GM18870 (cell line): Measurements from ENCODE around the gene RMC1.
"Not testable (repeated sequence)": the region's sequence is repeated elsewhere in the genome, so short reads cannot be mapped to it uniquely, and the experiment has no call there.

ENCODE experiments used
- ATAC-seq: cut with Tn5 transposase; IDR thresholded peaks from one replicate; pipeline ENCODE4 v1.9.1; 2021; ENCODE audit warnings: moderate library complexity; ENCODE audit not compliant: unreplicated experiment

Gene RMC1

GRCh38 chr18:23503038-23503962, at the start of gene RMC1:
Gene RMC1 (plus strand): TSS chr18:23503511. CDS start chr18:23503619, 108 bp downstream.
- ATAC-seq: peak; percentile 32

- ATAC-seq: no peak
Observed at GRCh38 chr18:23453680-23454058, 49.6 kb upstream of the RMC1 start.

GRCh38 chr18:23456835-23457234, 46.5 kb upstream of the RMC1 start:
- no peak for ATAC-seq

GRCh38 chr18:23458830-23459529, 44.3 kb upstream of the RMC1 start:
- no peak for ATAC-seq

GRCh38 chr18:23459530-23459921, 43.8 kb upstream of the RMC1 start:
- ATAC-seq: no peak

- ATAC-seq: no peak
Observed at GRCh38 chr18:23460285-23461273, 42.7 kb upstream of the RMC1 start.

GRCh38 chr18:23462876-23463275, 40.4 kb upstream of the RMC1 start:
- ATAC-seq: no peak

GRCh38 chr18:23468753-23469459, 34.4 kb upstream of the RMC1 start:
- ATAC-seq: no peak

- no peak for ATAC-seq
Observed at GRCh38 chr18:23470620-23471387, 32.5 kb upstream of the RMC1 start.

GRCh38 chr18:23471486-23471885, 31.8 kb upstream of the RMC1 start:
- ATAC-seq: no peak

- ATAC-seq: no peak
Observed at GRCh38 chr18:23479829-23480505, 23.3 kb upstream of the RMC1 start.

GRCh38 chr18:23484561-23485182, 18.6 kb upstream of the RMC1 start:
- no peak for ATAC-seq

GRCh38 chr18:23485386-23485785, 17.9 kb upstream of the RMC1 start:
- ATAC-seq: no peak

GRCh38 chr18:23487738-23488570, 15.4 kb upstream of the RMC1 start:
- peak; percentile 49 for ATAC-seq

- ATAC-seq: not testable (repeated sequence)
Observed at GRCh38 chr18:23489586-23489985, 13.7 kb upstream of the RMC1 start.

GRCh38 chr18:23493654-23494053, 9.7 kb upstream of the RMC1 start:
- no peak for ATAC-seq

- ATAC-seq: no peak
Observed at GRCh38 chr18:23494992-23495391, 8.3 kb upstream of the RMC1 start.
